Stimulated activated CD8-positive, alpha-beta memory T cell treated with anti-CD3 and anti-CD28 coated beads, Interleukin-7, amount 100 ng/mL, for 1 hour (primary cell): ENCODE results near the gene TUG1.

Experiments used
- DNase-seq, 2 donors: peaks; one replicate each; pipeline ENCODE4 v3.0.0-alpha.2; 2020; ENCODE audit warnings: low read depth in 2 of 2

Gene TUG1

GRCh38 chr22:31001124-31001770 lies 32.2 kb downstream of the TUG1 start:
- no peak for DNase-seq

GRCh38 chr22:31005535-31005934 lies 36.5 kb downstream of the TUG1 start:
- DNase-seq, result no peak

GRCh38 chr22:31019191-31019930 lies 50.3 kb downstream of the TUG1 start:
- no peak for DNase-seq

- DNase-seq, result no peak
These were observed 51.3 kb downstream of the TUG1 start for GRCh38 chr22:31020334-31020733.

GRCh38 chr22:31022516-31022915 lies 53.5 kb downstream of the TUG1 start:
- no peak for DNase-seq
